IPS-18a (cell line): ENCODE results near the gene MAD1L1.

Source experiments
- H3K27ac ChIP-seq: one replicate; pipeline ENCODE4 v1.5.1; 2013; ENCODE audit warnings: low read length
- H3K27me3 ChIP-seq: one replicate; pipeline ENCODE4 v1.6.1; 2013; ENCODE audit warnings: mild to moderate bottlenecking, low read length; ENCODE audit not compliant: control insufficient read depth, insufficient read depth
- H3K36me3 ChIP-seq: one replicate; pipeline ENCODE4 v1.6.1; 2013; ENCODE audit warnings: low read depth, low read length; ENCODE audit not compliant: control insufficient read depth
- H3K4me1 ChIP-seq: one replicate; pipeline ENCODE4 v1.6.1; 2013; ENCODE audit warnings: low read depth, low read length; ENCODE audit not compliant: control insufficient read depth
- H3K4me3 ChIP-seq: one replicate; pipeline ENCODE4 v1.5.1; 2013; ENCODE audit warnings: low read length
- H3K9ac ChIP-seq: one replicate; pipeline ENCODE4 v1.6.1; 2013; ENCODE audit warnings: mild to moderate bottlenecking, low read length, moderate library complexity
- H3K9me3 ChIP-seq: one replicate; pipeline ENCODE4 v1.6.1; 2013; ENCODE audit warnings: low read depth, low read length; ENCODE audit not compliant: control insufficient read depth

Gene MAD1L1

GRCh38 chr7:1899196-1899595, 333.5 kb downstream of the MAD1L1 start:
- Histone ChIP-seq H3K9me3 (no peaks in the 10 kb centered on the region), H3K4me1 (no peaks in the 10 kb centered on the region), H3K27ac (no peak overlapping the region), H3K9ac (no peak overlapping the region), H3K36me3 (no peaks in the 10 kb centered on the region), H3K27me3 (no peaks in the 10 kb centered on the region), H3K4me3 (no peak overlapping the region)

- H3K27me3 ChIP-seq = no peaks in the 10 kb centered on the region
- no peak overlapping the region for H3K9ac ChIP-seq
- H3K9me3 ChIP-seq = no peaks in the 10 kb centered on the region
- no peaks in the 10 kb centered on the region for H3K4me1 ChIP-seq
- H3K36me3 ChIP-seq = no peaks in the 10 kb centered on the region
- H3K27ac ChIP-seq = no peak overlapping the region
- H3K4me3 ChIP-seq = no peak overlapping the region
Observed at GRCh38 chr7:1898628-1899185, 334.0 kb downstream of the MAD1L1 start.

GRCh38 chr7:1897861-1898627, 334.7 kb downstream of the MAD1L1 start:
- Histone ChIP-seq H3K9ac (no peak overlapping the region), H3K27ac (no peak overlapping the region), H3K36me3 (no peaks in the 10 kb centered on the region), H3K9me3 (no peaks in the 10 kb centered on the region), H3K27me3 (no peaks in the 10 kb centered on the region), H3K4me3 (no peak overlapping the region), H3K4me1 (no peaks in the 10 kb centered on the region)

GRCh38 chr7:1897076-1897860, 335.5 kb downstream of the MAD1L1 start:
- no peak overlapping the region for H3K27ac ChIP-seq
- H3K9ac ChIP-seq = no peak overlapping the region
- H3K4me3 ChIP-seq = no peak overlapping the region
- no peaks in the 10 kb centered on the region for H3K27me3 ChIP-seq
- no peaks in the 10 kb centered on the region for H3K4me1 ChIP-seq
- H3K36me3 ChIP-seq = no peaks in the 10 kb centered on the region
- no peaks in the 10 kb centered on the region for H3K9me3 ChIP-seq

GRCh38 chr7:1895664-1896515, 336.9 kb downstream of the MAD1L1 start:
- no peaks in the 10 kb centered on the region for H3K36me3 ChIP-seq
- no peak overlapping the region for H3K27ac ChIP-seq
- H3K4me3 ChIP-seq = no peak overlapping the region
- no peaks in the 10 kb centered on the region for H3K9me3 ChIP-seq
- H3K9ac ChIP-seq = no peak overlapping the region
- H3K4me1 ChIP-seq = no peaks in the 10 kb centered on the region
- no peaks in the 10 kb centered on the region for H3K27me3 ChIP-seq

- no peaks in the 10 kb centered on the region for H3K4me1 ChIP-seq
- H3K36me3 ChIP-seq = no peaks in the 10 kb centered on the region
- H3K27me3 ChIP-seq = no peaks in the 10 kb centered on the region
- H3K27ac ChIP-seq = no peak overlapping the region
- no peak overlapping the region for H3K9ac ChIP-seq
- no peaks in the 10 kb centered on the region for H3K9me3 ChIP-seq
- H3K4me3 ChIP-seq = no peak overlapping the region
Observed at GRCh38 chr7:1894906-1895663, 337.7 kb downstream of the MAD1L1 start.

GRCh38 chr7:1894313-1894900, 338.3 kb downstream of the MAD1L1 start:
- Histone ChIP-seq H3K36me3 (no peaks in the 10 kb centered on the region), H3K4me1 (no peaks in the 10 kb centered on the region), H3K27me3 (no peaks in the 10 kb centered on the region), H3K9ac (no peak overlapping the region), H3K27ac (no peak overlapping the region), H3K4me3 (no peak overlapping the region), H3K9me3 (no peaks in the 10 kb centered on the region)

GRCh38 chr7:1893451-1893850, 339.3 kb downstream of the MAD1L1 start:
- no peaks in the 10 kb centered on the region for H3K9me3 ChIP-seq
- H3K36me3 ChIP-seq = no peaks in the 10 kb centered on the region
- H3K4me1 ChIP-seq = no peaks in the 10 kb centered on the region
- no peak overlapping the region for H3K9ac ChIP-seq
- no peaks in the 10 kb centered on the region for H3K27me3 ChIP-seq
- no peak overlapping the region for H3K27ac ChIP-seq
- H3K4me3 ChIP-seq = no peak overlapping the region

GRCh38 chr7:1893036-1893435, 339.7 kb downstream of the MAD1L1 start:
- Histone ChIP-seq H3K36me3 (peaks cover 1% of the 10 kb centered on the region), H3K4me3 (no peak overlapping the region), H3K9me3 (no peaks in the 10 kb centered on the region), H3K4me1 (no peaks in the 10 kb centered on the region), H3K9ac (no peak overlapping the region), H3K27ac (no peak overlapping the region), H3K27me3 (no peaks in the 10 kb centered on the region)

- Histone ChIP-seq H3K36me3 (peaks cover 8% of the 10 kb centered on the region), H3K27me3 (no peaks in the 10 kb centered on the region), H3K4me3 (no peak overlapping the region), H3K9ac (no peak overlapping the region), H3K4me1 (no peaks in the 10 kb centered on the region), H3K9me3 (no peaks in the 10 kb centered on the region), H3K27ac (no peak overlapping the region)
Observed at GRCh38 chr7:1892011-1892965, 340.5 kb downstream of the MAD1L1 start.
